Measurements from ENCODE around the gene CTNND2. TPM values are rescaled to one million over a fixed set of nuclear protein-coding genes. Genes with fewer than 3 reads are reported as not detected.

Gene CTNND2
- total and polyA plus RNA-seq, 9 of the 15 experiments (the other 6 are each of a cell fraction or from before 2014, with no cell fraction given): 0.03 to 0.35 TPM; not detected in 7

GRCh38 chr5:11599499-11599898 lies 304.7 kb downstream of the CTNND2 start:
- intact Hi-C loops (cut with micrococcal nuclease) (no loop called here), in situ Hi-C loops (cut with MboI) (no loop called here)
- Histone ChIP-seq H3K4me3 (no peak overlapping the region), H3K36me3 (ENCODE audit: control insufficient read depth, insufficient read depth, low read length) (no peaks in the 10 kb centered on the region), H4K20me1 (replicated peaks; ENCODE audit: control insufficient read depth, insufficient read depth, low read length) (no peaks in the 10 kb centered on the region), H3K27me3 (ENCODE audit: control insufficient read depth in 2 of 2, insufficient read depth in 2 of 2, low read length in 2 of 2) (no peaks in the 10 kb centered on the region), H3K9ac (ENCODE audit: insufficient read depth in 1 of 2, low read depth in 2 of 2, low read length in 2 of 2) (no peak overlapping the region), H3K4me2 (ENCODE audit: insufficient read depth, low read length) (no peak overlapping the region), H3K27ac (ENCODE audit: extremely low read depth, low read depth, low read length) (no peak overlapping the region), H3K4me1 (replicated peaks in 1 of 2; ENCODE audit: control insufficient read depth in 2 of 2, insufficient read depth in 2 of 2, low read length in 2 of 2) (no peaks in the 10 kb centered on the region), H2AFZ (ENCODE audit: low read depth, low read length) (no peak overlapping the region), H3K79me2 (ENCODE audit: control insufficient read depth, insufficient read depth, low read length) (no peaks in the 10 kb centered on the region), H3K9me3 (replicated peaks; ENCODE audit: control insufficient read depth, insufficient read depth, low read depth, low read length) (no peaks in the 10 kb centered on the region), H3K9me1 (ENCODE audit: control insufficient read depth, insufficient read depth, low read length) (no peaks in the 10 kb centered on the region)
- FAIRE-seq (no peak), ATAC-seq (no peak), DNase-seq (ENCODE audit: extremely low read depth in 1 of 4, low spot score in 3 of 4) (no peak)
- POLR2A ChIA-PET: no interaction called here
- WGBS (ENCODE audit: insufficient coverage, low coverage, missing lambda C conversion rate): 0% methylated on average over 5 of the region's 5 CpGs
- no TSS peak for BruUV-seq (replicated peaks)
- CTCF ChIA-PET (ENCODE audit: low intra/inter-chr PET ratio): no interaction called here
- TF ChIP-seq MTA1 (IDR thresholded peaks at IDR 0.05; ENCODE audit: borderline replicate concordance) (no peak), POLR2AphosphoS5 (IDR thresholded peaks at IDR 0.05; ENCODE audit: control insufficient read depth, insufficient read depth, low read depth, low read length) (no peak), GTF3C2 (IDR thresholded peaks at IDR 0.05; ENCODE audit: borderline replicate concordance, extremely low read depth, insufficient read length) (no peak), ZNF77 (CRISPR knock-in tag; IDR thresholded peaks at IDR 0.05) (no peak), PPARD (CRISPR knock-in tag; IDR thresholded peaks at IDR 0.05) (no peak), ZFP91 (CRISPR knock-in tag; IDR thresholded peaks at IDR 0.05) (no peak), TSHZ1 (CRISPR knock-in tag; IDR thresholded peaks at IDR 0.05) (no peak), KLF13 (tag; IDR thresholded peaks at IDR 0.05; ENCODE audit: borderline replicate concordance, low read depth) (no peak), TGIF2 (CRISPR knock-in tag; IDR thresholded peaks at IDR 0.05) (no peak), ZNF668 (CRISPR knock-in tag; IDR thresholded peaks at IDR 0.05) (no peak)
- TF ChIP-seq, protein P1, sequence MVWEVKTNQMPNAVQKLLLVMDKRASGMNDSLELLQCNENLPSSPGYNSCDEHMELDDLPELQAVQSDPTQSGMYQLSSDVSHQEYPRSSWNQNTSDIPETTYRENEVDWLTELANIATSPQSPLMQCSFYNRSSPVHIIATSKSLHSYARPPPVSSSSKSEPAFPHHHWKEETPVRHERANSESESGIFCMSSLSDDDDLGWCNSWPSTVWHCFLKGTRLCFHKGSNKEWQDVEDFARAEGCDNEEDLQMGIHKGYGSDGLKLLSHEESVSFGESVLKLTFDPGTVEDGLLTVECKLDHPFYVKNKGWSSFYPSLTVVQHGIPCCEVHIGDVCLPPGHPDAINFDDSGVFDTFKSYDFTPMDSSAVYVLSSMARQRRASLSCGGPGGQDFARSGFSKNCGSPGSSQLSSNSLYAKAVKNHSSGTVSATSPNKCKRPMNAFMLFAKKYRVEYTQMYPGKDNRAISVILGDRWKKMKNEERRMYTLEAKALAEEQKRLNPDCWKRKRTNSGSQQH (CRISPR knock-in tag; IDR thresholded peaks at IDR 0.05): no peak
- TF ChIP-seq, protein P2, sequence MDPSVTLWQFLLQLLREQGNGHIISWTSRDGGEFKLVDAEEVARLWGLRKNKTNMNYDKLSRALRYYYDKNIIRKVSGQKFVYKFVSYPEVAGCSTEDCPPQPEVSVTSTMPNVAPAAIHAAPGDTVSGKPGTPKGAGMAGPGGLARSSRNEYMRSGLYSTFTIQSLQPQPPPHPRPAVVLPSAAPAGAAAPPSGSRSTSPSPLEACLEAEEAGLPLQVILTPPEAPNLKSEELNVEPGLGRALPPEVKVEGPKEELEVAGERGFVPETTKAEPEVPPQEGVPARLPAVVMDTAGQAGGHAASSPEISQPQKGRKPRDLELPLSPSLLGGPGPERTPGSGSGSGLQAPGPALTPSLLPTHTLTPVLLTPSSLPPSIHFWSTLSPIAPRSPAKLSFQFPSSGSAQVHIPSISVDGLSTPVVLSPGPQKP (CRISPR knock-in tag; IDR thresholded peaks at IDR 0.05): no peak

Measured in K562 (cell line).